Skin epidermis (tissue), 12 donors: ENCODE results near the gene FPGS.
"Not testable (repeated sequence)": the region's sequence is repeated elsewhere in the genome, so short reads cannot be mapped to it uniquely, and the experiment has no call there.

Experiments
- H3K27ac ChIP-seq, 21 experiments: fragments of 200-600 bp; sonication (generic) in 11 of 21; one replicate each; pipeline ENCODE4 v1.5.0; 2020; ENCODE audit warnings: mild to moderate bottlenecking in 3 of 21, inconsistent platforms in 2 of 21, moderate library complexity in 2 of 21
- H3K4me3 ChIP-seq, 7 experiments: fragments of 200-600 bp; sonication (generic) in 2 of 7; one replicate each; pipeline ENCODE4 v1.5.0; 2020; ENCODE audit warnings: inconsistent platforms in 2 of 7, mild to moderate bottlenecking in 2 of 7, moderate library complexity in 1 of 7

The FPGS gene, protein sequence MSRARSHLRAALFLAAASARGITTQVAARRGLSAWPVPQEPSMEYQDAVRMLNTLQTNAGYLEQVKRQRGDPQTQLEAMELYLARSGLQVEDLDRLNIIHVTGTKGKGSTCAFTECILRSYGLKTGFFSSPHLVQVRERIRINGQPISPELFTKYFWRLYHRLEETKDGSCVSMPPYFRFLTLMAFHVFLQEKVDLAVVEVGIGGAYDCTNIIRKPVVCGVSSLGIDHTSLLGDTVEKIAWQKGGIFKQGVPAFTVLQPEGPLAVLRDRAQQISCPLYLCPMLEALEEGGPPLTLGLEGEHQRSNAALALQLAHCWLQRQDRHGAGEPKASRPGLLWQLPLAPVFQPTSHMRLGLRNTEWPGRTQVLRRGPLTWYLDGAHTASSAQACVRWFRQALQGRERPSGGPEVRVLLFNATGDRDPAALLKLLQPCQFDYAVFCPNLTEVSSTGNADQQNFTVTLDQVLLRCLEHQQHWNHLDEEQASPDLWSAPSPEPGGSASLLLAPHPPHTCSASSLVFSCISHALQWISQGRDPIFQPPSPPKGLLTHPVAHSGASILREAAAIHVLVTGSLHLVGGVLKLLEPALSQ

DNA sequence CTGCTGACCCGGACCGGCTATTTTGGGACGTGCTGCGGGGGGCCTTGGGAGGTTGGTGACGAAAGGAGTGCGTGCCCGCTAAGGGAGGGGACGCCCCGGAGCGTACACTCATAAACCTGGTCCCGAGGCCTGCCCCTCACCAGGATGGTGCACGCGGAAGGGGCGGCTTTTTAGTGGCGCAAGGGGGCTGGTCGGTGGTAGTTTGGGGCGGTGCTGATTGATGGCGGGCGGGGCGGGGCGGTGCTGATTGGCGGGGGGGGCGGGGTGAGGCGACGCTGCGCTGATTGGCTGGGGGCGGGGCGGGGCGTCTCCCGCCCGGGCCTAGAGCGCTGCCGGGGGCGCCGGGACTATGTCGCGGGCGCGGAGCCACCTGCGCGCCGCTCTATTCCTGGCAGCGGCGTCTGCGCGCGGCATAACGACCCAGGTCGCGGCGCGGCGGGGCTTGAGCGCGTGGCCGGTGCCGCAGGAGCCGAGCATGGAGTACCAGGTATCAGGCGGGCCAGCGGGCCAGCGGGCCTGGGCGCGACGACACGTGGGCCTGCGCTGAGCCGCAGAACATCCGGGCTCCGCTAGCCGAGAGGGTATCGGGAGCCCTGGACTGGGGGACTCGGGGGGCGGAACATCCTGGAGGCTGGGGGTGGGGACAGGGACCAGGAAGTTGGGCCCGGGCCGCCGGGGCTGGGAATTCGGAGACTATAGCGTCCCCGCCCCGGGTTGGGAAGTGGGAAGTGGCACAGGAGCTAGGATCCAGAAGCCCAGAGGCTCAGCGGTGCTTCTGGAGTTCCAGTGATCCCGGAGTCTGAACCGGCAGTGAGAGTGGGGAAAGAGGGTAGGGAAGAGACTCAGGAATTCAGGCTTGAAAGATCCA lies at the start of gene FPGS:
Gene FPGS, plus strand, starts transcription at position 307 of the 868 bp plus-strand sequence. Its CDS starts 43 bp downstream, at position 350.
- Histone ChIP-seq H3K4me3 (peak within 1 kb of the TSS; percentile 42 to 76 (median 63)), H3K27ac (peak within 1 kb of the TSS; percentile 78 to 93 (median 89))

DNA sequence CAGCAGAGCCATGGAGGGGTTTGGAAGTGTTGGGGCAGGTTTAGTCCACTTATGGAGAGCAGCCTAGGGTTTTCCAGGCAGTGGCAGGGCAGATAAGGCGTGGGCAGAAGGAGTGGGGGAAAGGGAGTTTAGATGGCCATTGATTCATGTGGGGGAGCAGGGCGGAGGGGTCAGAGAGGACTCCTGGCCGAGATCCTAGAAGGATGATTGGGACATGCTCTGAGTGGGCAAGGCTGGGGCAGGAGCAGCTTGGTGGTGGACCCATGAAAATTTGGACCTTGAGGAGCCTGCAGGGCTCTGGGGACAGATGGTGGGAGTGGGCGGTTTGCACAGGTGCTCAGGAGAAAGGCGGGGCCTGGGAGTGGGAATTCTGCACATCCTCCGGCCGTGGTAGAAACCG lies 49.5 kb upstream of the FPGS start:
- Histone ChIP-seq H3K4me3 (no peak overlapping the region), H3K27ac (no peak overlapping the region)

DNA sequence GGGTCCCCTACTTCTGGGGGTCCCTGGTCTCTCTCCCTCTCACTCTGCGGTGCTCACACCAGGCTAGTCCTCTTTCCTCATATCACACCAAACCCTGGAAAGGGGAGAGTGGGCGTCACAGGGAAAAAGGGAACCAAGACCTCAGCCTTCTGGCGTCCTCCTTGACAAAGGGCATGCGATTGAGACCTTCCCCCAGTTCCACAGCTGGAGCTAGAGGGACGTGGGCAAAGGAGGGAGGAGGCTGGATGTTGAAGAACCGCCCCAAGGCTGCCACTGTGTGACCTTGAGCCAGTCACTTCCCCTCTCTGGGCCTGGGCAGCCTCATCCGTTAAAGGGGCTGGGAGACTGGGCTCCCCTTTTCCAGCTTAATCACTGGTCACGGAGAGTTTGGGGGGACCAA lies 49.1 kb upstream of the FPGS start:
- H3K27ac ChIP-seq = no peak overlapping the region
- no peak overlapping the region for H3K4me3 ChIP-seq

DNA sequence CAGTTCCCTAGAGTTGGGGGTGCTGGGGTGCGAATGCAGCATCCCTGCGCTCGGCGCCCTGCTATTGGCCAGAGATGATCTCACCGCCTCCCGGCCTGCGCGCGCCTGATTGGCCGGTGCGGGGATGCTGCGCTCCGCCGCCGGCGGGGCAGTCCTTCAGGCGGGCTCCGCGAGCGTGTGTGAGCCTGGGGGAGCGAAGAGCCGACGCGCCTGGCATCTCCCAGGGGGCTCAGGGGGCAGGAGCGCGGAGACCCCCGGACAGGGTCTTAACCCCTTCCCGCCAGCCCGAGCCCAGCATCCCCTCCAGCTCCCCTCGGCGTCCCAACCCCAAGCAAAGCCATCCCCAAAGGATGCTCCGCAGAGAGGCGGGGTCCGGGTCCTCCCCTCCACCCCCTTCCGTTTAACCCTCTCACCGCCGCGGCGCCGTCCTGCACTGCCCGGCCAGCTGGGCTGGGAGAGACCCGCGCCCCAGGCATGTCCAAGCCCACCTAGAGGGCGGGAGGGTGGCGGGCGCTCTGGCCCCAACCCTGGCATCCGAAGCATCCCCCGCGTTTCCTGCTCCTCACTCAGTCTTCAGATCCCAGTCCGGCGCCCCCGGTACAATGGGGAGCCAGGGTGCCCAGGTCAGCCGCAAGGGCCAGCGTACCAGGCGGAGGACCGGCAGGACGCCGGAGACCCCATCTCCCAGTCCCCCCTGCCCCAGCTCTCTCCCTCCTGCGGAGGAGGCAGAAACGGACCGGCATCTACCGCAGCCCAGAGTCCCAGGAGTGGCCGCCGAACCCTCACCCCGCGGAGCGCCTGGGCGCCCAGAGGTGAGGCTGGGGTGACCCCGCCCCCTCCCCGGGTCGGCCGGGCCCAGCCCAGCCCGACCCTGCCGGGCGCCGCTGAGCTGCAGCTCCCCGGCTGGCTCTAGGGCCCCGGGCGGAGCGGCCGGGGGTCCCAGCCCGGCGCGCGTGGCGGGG lies 48.3 kb upstream of the FPGS start:
- H3K4me3 ChIP-seq = peak overlapping the region in 1 of 7 experiments; percentile 17
- H3K27ac ChIP-seq = no peak overlapping the region

DNA sequence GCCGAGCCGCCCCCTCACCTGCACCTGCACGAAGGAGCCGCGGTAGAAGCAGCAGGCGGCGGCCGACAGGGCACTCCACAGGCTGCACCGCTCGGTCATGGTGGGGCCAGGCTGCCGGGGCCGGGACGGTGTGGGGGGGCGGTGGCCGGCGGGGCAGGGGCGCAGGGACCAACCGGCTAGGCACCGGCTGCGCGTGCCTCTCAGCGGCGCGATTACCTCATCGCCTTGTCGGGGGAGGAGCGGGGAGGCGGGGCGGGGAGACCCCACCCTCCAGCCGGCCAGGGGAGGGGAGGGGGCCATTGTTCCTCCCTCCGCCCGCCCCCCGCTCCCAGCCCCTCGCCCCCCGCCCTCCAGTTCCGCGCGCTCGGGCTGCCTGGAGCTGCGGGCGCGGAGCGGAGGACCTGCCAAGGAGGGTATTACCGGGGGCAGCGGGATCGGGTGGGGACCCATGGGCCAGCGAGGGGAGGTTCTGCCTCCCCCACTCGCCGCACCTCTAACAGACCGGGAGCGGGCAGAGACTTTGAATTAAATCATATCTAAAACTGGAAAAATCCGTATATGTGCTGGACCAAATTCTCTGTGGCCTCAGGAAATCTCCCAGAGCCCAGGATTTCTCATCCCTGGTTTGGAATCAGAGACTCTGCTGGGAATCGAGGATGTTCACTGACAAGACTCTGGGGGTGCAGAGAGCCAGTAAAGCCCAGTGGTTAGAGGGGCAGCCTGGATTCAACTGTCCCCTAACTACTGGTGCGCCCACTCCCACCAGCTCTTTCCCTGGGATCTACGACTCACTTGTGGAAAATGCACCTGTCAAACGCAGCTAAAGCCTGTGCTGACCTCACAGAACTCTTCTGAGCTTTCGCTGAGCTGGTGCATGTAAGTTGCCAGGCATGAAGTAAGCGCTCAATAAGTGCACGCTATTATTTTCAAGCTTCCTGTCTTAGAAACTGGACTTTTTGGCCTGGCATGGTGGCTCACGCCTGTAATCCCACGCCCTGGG lies 47.3 kb upstream of the FPGS start:
- Histone ChIP-seq H3K27ac (no peak overlapping the region), H3K4me3 (peak overlapping the region in 1 of 7 experiments; percentile 17)

GRCh38 chr9:127756233-127756632 lies 46.4 kb upstream of the FPGS start:
- H3K4me3 ChIP-seq = no peak overlapping the region
- H3K27ac ChIP-seq = no peak overlapping the region

- H3K4me3 ChIP-seq, H3K27ac ChIP-seq: not testable (repeated sequence)
These were observed 45.9 kb upstream of the FPGS start for GRCh38 chr9:127756776-127757175.

DNA sequence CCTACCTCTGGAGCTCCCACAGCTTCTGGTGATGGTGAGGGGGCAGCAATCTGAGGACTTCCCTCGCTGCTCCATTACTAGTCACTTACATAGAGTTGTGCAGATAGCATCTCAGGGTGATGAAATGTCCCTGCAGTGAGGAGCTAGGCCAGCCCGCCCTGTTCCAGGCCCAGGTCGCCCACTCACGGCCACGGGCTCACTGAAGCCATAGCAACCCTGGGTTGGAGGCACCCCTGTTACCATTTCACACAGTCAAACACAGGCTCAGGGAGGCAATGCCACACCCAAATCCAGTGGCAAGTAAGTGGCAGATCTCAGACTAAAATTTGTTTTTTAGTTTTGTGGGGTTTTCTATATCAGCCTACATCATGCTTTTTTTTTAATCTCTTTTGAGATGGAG lies 43.8 kb upstream of the FPGS start:
- Histone ChIP-seq H3K4me3 (no peak overlapping the region), H3K27ac (peak overlapping the region in 1 of 21 experiments; percentile 34)

DNA sequence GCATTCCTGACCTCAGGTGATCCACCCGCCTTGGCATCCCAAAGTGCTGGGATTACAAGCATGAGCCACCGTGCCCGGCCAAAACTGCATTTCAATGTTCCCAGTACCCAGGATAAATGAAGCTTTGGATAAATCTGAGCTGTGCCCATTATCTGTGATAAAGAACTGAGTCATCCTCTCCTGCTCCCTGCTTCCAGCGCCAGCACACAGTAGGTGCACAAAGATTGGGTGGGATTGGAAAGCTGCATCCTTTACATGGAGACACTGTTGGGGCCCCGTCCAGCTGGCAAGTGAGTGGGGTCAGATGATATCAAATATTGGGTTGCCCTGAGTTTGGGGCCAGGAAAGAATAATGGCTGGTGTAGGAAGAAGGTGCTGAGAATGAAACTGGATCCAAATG lies 41.6 kb upstream of the FPGS start:
- Histone ChIP-seq H3K27ac (peak overlapping the region in 8 of 21 experiments; percentile 15 to 74 (median 64)), H3K4me3 (no peak overlapping the region)

DNA sequence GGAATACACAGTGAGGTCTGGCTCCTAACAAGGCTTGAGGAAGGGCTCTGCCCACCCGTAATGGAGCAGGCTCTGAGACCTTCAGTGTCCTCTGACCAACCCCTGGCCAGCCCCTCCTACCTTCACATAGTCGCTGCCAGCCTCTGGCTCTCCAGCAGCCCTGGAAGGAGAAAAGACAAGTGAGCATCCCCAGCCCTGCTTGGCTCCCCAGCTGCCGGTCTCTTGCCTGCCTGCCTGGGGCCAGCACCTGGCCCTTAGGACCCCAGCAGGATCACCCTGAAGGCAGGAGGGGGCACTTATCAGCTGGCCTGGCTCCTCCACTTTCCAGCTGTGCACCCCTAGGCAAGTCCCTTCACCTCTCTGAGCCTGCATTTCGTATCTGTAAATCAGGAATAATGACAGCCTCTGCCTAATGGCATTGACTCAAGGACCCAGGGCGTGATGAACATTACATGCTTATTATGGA lies 41.2 kb upstream of the FPGS start:
- Histone ChIP-seq H3K27ac (peak overlapping the region in 15 of 21 experiments; percentile 15 to 82 (median 57)), H3K4me3 (no peak overlapping the region)

- Histone ChIP-seq H3K27ac (peak overlapping the region in 18 of 21 experiments; percentile 7 to 87 (median 58)), H3K4me3 (no peak overlapping the region)
These were observed 40.5 kb upstream of the FPGS start for GRCh38 chr9:127762111-127762676.

- peak overlapping the region in 19 of 21 experiments; percentile 3 to 87 (median 53) for H3K27ac ChIP-seq
These were observed 38.7 kb upstream of the FPGS start for GRCh38 chr9:127763918-127764384.

GRCh38 chr9:127765418-127765817 lies 37.3 kb upstream of the FPGS start:
- Histone ChIP-seq H3K4me3 (no peak overlapping the region), H3K27ac (peak overlapping the region in 8 of 21 experiments; percentile 3 to 87 (median 78))

More at GRCh38 chr9:127763918-127764384, 38.7 kb upstream of the FPGS start:
- no peak overlapping the region for H3K4me3 ChIP-seq

DNA sequence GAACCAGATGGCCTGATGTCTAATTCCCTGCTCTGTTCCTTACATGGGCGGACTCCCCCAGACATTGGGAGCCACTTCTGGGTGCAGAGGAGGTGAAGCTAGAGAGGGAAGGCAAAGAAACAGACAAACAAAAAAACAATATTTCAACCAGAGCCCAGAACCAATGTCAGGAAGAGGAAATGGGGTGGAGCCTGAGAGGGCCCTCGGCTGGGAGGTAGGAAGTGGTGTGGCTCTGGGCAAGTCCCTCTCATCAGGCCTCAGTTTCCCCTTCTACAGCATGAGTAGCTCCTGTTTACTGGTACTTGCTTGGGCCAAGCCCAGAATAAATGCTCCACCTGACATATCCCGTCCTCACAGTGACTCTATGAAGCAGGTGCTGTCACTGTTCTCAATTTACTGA lies 35.3 kb upstream of the FPGS start:
- Histone ChIP-seq H3K4me3 (no peak overlapping the region), H3K27ac (peak overlapping the region in 20 of 21 experiments; percentile 0 to 88 (median 76))

DNA sequence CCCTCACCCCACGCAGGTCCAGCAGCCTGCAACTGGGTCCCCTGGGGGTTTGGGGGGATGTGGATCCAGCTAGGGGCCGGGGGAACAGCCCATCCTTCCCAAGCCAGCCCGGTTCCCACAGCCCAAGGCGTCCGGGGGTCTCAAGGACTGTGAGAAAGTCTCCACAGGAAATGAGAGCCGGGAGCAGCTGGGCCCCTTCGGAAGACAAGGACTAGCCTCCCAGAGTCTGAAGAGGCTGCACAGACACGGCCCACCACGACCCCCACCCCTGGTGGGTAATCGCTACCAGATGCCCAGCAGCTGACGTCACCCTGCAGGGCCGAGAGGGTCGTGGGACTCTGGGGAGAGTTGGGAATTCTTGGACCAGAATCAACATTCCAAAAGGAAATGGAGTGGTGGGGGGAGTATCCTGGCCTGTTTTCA lies 34.8 kb upstream of the FPGS start:
- Histone ChIP-seq H3K4me3 (peak overlapping the region in 1 of 7 experiments; percentile 3), H3K27ac (peak overlapping the region in 20 of 21 experiments; percentile 0 to 88 (median 76))

- no peak overlapping the region for H3K4me3 ChIP-seq
- H3K27ac ChIP-seq = peak overlapping the region in 20 of 21 experiments; percentile 10 to 88 (median 76)
These were observed 34.0 kb upstream of the FPGS start for GRCh38 chr9:127768698-127769097.

- no peak overlapping the region for H3K4me3 ChIP-seq
- H3K27ac ChIP-seq = peak overlapping the region in 18 of 21 experiments; percentile 10 to 88 (median 78)
These were observed 33.6 kb upstream of the FPGS start for GRCh38 chr9:127769101-127769500.
